Central memory CD8-positive, alpha-beta T cell (primary cell): Measurements from ENCODE around the gene KCNT1.

Experiments used
- ATAC-seq: fragments of 150-1000 bp; cut with Tn5 transposase; replicated peaks from 2 replicates; pipeline ENCODE4 v1.10.0; 2022; ENCODE audit warnings: mild to moderate bottlenecking, moderate FRiP score, moderate number of reproducible peaks; ENCODE audit not compliant: poor library complexity, severe bottlenecking; ENCODE audit errors: extremely low read depth
- DNase-seq, 2 donors: peaks; one replicate each; pipeline ENCODE4 v3.0.0; 2021; ENCODE audit warnings: low spot score in 2 of 2
- H3K27ac Mint-ChIP-seq: one replicate; pipeline ENCODE4 v1.8.0; 2022; ENCODE audit warnings: low read depth, mild to moderate bottlenecking, moderate library complexity, mixed read lengths
- H3K27me3 Mint-ChIP-seq: one replicate; pipeline ENCODE4 v1.8.0; 2022; ENCODE audit warnings: mixed read lengths
- H3K36me3 Mint-ChIP-seq: one replicate; pipeline ENCODE4 v1.8.0; 2022; ENCODE audit warnings: mild to moderate bottlenecking, moderate library complexity, mixed read lengths; ENCODE audit not compliant: insufficient read depth
- H3K4me1 Mint-ChIP-seq: one replicate; pipeline ENCODE4 v1.8.0; 2022; ENCODE audit warnings: mixed read lengths
- H3K4me3 Mint-ChIP-seq: one replicate; pipeline ENCODE4 v1.8.0; 2022; ENCODE audit warnings: mild to moderate bottlenecking, moderate library complexity, mixed read lengths
- H3K9me3 Mint-ChIP-seq: one replicate; pipeline ENCODE4 v1.8.0; 2022; ENCODE audit warnings: mixed read lengths

Gene KCNT1

DNA sequence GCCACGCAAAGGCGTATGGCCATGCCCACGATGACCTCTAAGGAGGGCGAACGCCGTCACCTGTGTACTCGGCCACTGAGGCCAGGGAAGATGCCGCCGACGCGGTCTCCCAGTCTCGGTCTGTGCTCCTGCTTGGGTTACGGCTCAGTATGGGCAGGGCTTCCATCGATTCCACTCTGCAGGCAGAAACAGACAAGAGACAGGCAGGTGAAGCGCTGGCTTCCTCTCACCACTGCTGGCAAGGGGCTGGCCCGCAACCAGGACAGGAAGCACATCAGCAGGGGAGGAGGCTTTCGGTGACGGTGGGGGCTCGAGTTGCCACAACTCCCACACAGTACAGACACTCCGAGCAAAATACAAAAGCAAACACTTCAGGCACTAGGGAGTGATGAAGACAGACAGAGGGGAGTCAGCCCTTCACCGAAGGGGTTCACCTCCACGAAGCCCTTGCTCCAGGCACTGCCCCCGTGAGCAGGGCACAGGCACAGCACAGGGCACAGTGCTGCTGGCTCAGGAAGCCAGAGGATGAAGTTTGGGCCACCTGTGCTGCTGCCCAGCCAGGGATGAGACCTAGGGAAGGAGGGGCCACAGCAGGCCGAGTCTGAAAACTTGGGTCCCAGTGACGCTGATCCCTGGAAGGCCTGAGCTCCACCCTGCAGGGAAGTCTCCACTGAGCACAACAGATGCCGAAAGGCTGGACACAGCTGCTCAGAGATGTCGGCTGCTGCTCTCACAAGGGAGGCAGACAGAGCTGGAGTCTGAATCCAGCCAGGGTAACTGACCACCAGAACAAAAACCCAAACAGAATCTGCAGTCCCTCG, 114.1 kb downstream of the KCNT1 start:
- Mint-ChIP-seq H3K4me3 (no peak overlapping the region), H3K4me1 (no peaks in the 10 kb centered on the region), H3K36me3 (peaks cover 49% of the 10 kb centered on the region), H3K27ac (no peak overlapping the region), H3K9me3 (no peaks in the 10 kb centered on the region), H3K27me3 (no peaks in the 10 kb centered on the region)
- no peak for DNase-seq
- no peak for ATAC-seq

GRCh38 chr9:135816651-135816970, 114.6 kb downstream of the KCNT1 start:
- no peaks in the 10 kb centered on the region for H3K27me3 Mint-ChIP-seq
- H3K4me1 Mint-ChIP-seq: no peaks in the 10 kb centered on the region
- no peak overlapping the region for H3K27ac Mint-ChIP-seq
- DNase-seq (no peak), ATAC-seq (no peak)
- H3K9me3 Mint-ChIP-seq: no peaks in the 10 kb centered on the region
- H3K4me3 Mint-ChIP-seq: no peak overlapping the region
- H3K36me3 Mint-ChIP-seq: peaks cover 49% of the 10 kb centered on the region

- no peaks in the 10 kb centered on the region for H3K4me1 Mint-ChIP-seq
- ATAC-seq: no peak
Observed at GRCh38 chr9:135817951-135818717, 116.1 kb downstream of the KCNT1 start.

DNA sequence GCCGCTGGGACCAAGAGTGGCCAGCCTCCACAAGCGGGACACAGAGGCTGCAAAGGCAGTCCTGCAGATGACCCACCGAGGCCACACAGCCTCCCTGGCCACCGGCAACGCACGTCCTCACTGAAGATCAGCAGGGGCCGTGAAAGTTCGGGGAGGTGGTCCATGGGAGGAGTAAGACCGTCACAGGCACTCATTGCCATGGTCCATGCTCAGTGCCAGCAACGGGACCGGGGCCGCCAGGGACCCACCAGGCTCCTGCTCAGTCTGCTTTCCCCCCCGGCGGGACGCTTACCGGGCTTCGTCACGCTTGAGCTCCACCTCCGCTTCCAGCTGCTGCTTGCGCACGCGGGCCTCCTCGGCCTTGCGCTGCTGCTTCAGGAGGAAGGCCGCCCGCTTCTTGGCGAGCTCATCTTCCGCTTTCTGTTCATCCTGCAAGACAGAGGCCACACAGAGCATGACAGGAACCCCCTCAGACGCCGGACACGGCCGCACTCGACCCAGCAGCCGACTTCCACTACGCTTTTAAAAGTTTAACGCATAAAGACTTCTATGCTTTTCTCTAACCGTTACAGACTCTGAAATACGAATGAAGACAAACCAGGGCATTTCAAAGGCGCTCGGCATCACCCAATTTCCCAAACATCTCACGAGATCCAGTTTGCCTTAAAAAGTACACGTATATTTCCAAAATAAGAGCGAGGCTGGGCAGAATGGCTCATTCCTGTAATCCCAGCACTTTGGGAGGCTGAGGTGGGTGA, 116.9 kb downstream of the KCNT1 start:
- peaks cover 54% of the 10 kb centered on the region for H3K36me3 Mint-ChIP-seq
- H3K4me3 Mint-ChIP-seq: no peak overlapping the region
- no peak for ATAC-seq

More at GRCh38 chr9:135817951-135818717, 116.1 kb downstream of the KCNT1 start:
- peaks cover 50% of the 10 kb centered on the region for H3K36me3 Mint-ChIP-seq
- no peaks in the 10 kb centered on the region for H3K9me3 Mint-ChIP-seq
- H3K27me3 Mint-ChIP-seq: no peaks in the 10 kb centered on the region
- H3K27ac Mint-ChIP-seq: no peak overlapping the region
- no peak overlapping the region for H3K4me3 Mint-ChIP-seq
- DNase-seq: no peak

GRCh38 chr9:135819905-135820304, 117.9 kb downstream of the KCNT1 start:
- peaks cover 2% of the 10 kb centered on the region for H3K4me1 Mint-ChIP-seq
- no peak overlapping the region for H3K4me3 Mint-ChIP-seq
- H3K27me3 Mint-ChIP-seq: no peaks in the 10 kb centered on the region
- peaks cover 55% of the 10 kb centered on the region for H3K36me3 Mint-ChIP-seq
- H3K9me3 Mint-ChIP-seq: no peaks in the 10 kb centered on the region
- DNase-seq: no peak
- no peak overlapping the region for H3K27ac Mint-ChIP-seq
- no peak for ATAC-seq

More for the DNA sequence above, 116.9 kb downstream of the KCNT1 start:
- H3K4me1 Mint-ChIP-seq: no peaks in the 10 kb centered on the region
- DNase-seq: no peak
- H3K9me3 Mint-ChIP-seq: no peaks in the 10 kb centered on the region
- H3K27ac Mint-ChIP-seq: no peak overlapping the region
- no peaks in the 10 kb centered on the region for H3K27me3 Mint-ChIP-seq

DNA sequence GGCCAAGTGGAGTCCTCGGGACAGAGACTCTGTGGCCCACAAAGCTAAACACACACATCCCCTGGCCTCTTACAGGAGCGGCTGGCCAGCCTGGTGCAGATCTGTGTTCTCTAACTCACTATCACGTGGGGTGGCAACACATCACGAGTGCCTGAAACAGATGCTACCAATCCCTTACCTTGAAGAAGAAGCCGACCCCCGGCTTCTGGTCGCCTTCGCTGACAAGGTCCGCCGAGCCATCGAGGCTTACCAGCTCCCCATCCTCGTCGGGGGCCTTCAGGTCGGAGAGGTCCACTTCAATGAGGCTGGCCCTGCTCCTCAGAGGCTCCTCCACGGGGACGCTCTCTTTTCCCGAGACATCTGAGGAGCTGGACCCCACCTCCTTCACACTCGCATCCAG, 118.7 kb downstream of the KCNT1 start:
- Mint-ChIP-seq H3K27me3 (no peaks in the 10 kb centered on the region), H3K9me3 (no peaks in the 10 kb centered on the region), H3K4me1 (peaks cover 9% of the 10 kb centered on the region), H3K4me3 (no peak overlapping the region), H3K36me3 (peaks cover 55% of the 10 kb centered on the region), H3K27ac (peak overlapping the region; percentile 72)
- ATAC-seq (no peak), DNase-seq (no peak)

GRCh38 chr9:135821116-135821515, 119.1 kb downstream of the KCNT1 start:
- Mint-ChIP-seq H3K4me3 (no peak overlapping the region), H3K27ac (peak overlapping the region; percentile 72), H3K4me1 (peaks cover 11% of the 10 kb centered on the region), H3K36me3 (peaks cover 52% of the 10 kb centered on the region), H3K27me3 (no peaks in the 10 kb centered on the region), H3K9me3 (no peaks in the 10 kb centered on the region)
- no peak for ATAC-seq
- no peak for DNase-seq

- ATAC-seq (no peak), DNase-seq (no peak)
- Mint-ChIP-seq H3K36me3 (peaks cover 46% of the 10 kb centered on the region), H3K27me3 (no peaks in the 10 kb centered on the region), H3K9me3 (no peaks in the 10 kb centered on the region), H3K4me3 (no peak overlapping the region), H3K4me1 (peaks cover 11% of the 10 kb centered on the region), H3K27ac (no peak overlapping the region)
Observed at GRCh38 chr9:135821733-135822373, 119.9 kb downstream of the KCNT1 start.

DNA sequence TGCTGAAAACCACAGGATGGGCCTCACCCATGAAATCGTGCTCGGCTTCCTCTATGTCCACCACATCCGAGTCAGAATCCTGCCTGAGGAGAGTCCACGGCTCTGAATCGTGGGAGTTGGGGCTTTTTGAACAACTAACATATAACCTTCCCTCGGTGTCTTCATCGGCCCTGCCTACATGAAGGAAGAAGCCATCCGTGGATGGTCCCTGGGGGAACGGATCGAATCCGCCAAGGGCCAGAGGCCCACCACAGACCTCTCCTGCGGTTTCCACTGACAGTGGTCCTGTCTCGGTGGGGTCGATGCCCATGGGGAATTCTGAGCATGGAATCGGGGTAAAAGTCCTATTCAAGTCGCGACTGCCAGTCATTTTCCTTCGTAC, 120.4 kb downstream of the KCNT1 start:
- no peak overlapping the region for H3K27ac Mint-ChIP-seq
- H3K4me3 Mint-ChIP-seq: no peak overlapping the region
- H3K36me3 Mint-ChIP-seq: peaks cover 44% of the 10 kb centered on the region
- H3K27me3 Mint-ChIP-seq: no peaks in the 10 kb centered on the region
- ATAC-seq (no peak), DNase-seq (no peak)
- no peaks in the 10 kb centered on the region for H3K9me3 Mint-ChIP-seq
- peaks cover 11% of the 10 kb centered on the region for H3K4me1 Mint-ChIP-seq

- ATAC-seq (no peak), DNase-seq (no peak)
- peaks cover 44% of the 10 kb centered on the region for H3K36me3 Mint-ChIP-seq
- H3K4me1 Mint-ChIP-seq: peaks cover 11% of the 10 kb centered on the region
- H3K27me3 Mint-ChIP-seq: no peaks in the 10 kb centered on the region
- no peaks in the 10 kb centered on the region for H3K9me3 Mint-ChIP-seq
- no peak overlapping the region for H3K4me3 Mint-ChIP-seq
- no peak overlapping the region for H3K27ac Mint-ChIP-seq
Observed at GRCh38 chr9:135823036-135823435, 121.1 kb downstream of the KCNT1 start.

- Mint-ChIP-seq H3K36me3 (peaks cover 25% of the 10 kb centered on the region), H3K4me1 (peaks cover 11% of the 10 kb centered on the region), H3K27ac (no peak overlapping the region), H3K9me3 (peaks cover 5% of the 10 kb centered on the region), H3K27me3 (no peaks in the 10 kb centered on the region), H3K4me3 (no peak overlapping the region)
- no peak for ATAC-seq
- no peak for DNase-seq
Observed at GRCh38 chr9:135825435-135826187, 123.6 kb downstream of the KCNT1 start.

- Mint-ChIP-seq H3K27ac (no peak overlapping the region), H3K36me3 (peaks cover 25% of the 10 kb centered on the region), H3K4me1 (peaks cover 11% of the 10 kb centered on the region), H3K4me3 (no peak overlapping the region), H3K27me3 (no peaks in the 10 kb centered on the region), H3K9me3 (peaks cover 5% of the 10 kb centered on the region)
- DNase-seq: no peak
- ATAC-seq: no peak
Observed at GRCh38 chr9:135826188-135826545, 124.2 kb downstream of the KCNT1 start.
